Heart right ventricle (tissue), 16 donors: ENCODE measurements around the gene ISM2. TPM values are rescaled to one million over a fixed set of nuclear protein-coding genes. Genes with fewer than 3 reads are reported as not detected.

Experiments
- ATAC-seq, 8 donors: fragments of 200-7000 bp; cut with Tn5 transposase; one replicate each; pipeline ENCODE4 v1.9.1; 2020; ENCODE audit warnings: mild to moderate bottlenecking in 8 of 8, moderate library complexity in 8 of 8, moderate number of reproducible peaks in 1 of 8
- DNase-seq, 2 donors: peaks; one replicate each; pipeline ENCODE4 v3.0.0-alpha.2; 2020
- H3K27ac ChIP-seq, 10 donors: fragments of 200-600 bp; sonication (generic) in 2 of 10; one replicate each; pipeline versions ENCODE4 v1.5.0 to v1.8.0; 2020 to 2022; ENCODE audit warnings: mild to moderate bottlenecking in 3 of 10
- H3K27me3 ChIP-seq, 7 donors: fragments of 200-600 bp; one replicate each; pipeline ENCODE4 v1.8.0; 2021 to 2022; ENCODE audit warnings: mild to moderate bottlenecking in 2 of 7
- H3K36me3 ChIP-seq, 9 donors: fragments of 200-600 bp; sonication (generic) in 1 of 9; one replicate each; pipeline versions ENCODE4 v1.5.0 to v1.8.0; 2020 to 2022; ENCODE audit warnings: mild to moderate bottlenecking in 2 of 9
- H3K4me1 ChIP-seq, 9 donors: fragments of 200-600 bp; sonication (generic) in 1 of 9; one replicate each; pipeline versions ENCODE4 v1.5.0 to v1.8.0; 2020 to 2022; ENCODE audit warnings: mild to moderate bottlenecking in 4 of 9
- H3K4me3 ChIP-seq, 10 donors: fragments of 200-600 bp; sonication (generic) in 2 of 10; one replicate each; pipeline versions ENCODE4 v1.5.0 to v1.8.0; 2020 to 2022; ENCODE audit warnings: mild to moderate bottlenecking in 7 of 10, moderate library complexity in 2 of 10
- H3K9me3 ChIP-seq, 11 donors: fragments of 200-600 bp in 10 of 11; sonication (generic) in 2 of 11; one replicate each; pipeline versions ENCODE4 v1.5.0 to v1.8.0; 2013 to 2022; ENCODE audit warnings: mild to moderate bottlenecking in 2 of 11, control low read depth in 1 of 11, moderate library complexity in 1 of 11
- WGBS, 2 donors: extraction: QIAGEN DNeasy Blood & Tissue Kit; methylation state at CpG; one replicate each; pipeline ENCODE4 v1.1.7; 2013; ENCODE audit warnings: inconsistent platforms in 1 of 2; 5-methylcytosine and 5-hydroxymethylcytosine counted together
- intact Hi-C, 10 donors: fragments of 100-400 bp; cut with DNase I; formaldehyde crosslinking; loops; one replicate each; pipeline versions ENCODE4 v1.11.1 to v1.14.2; 2022
- polyA plus RNA-seq, 2 donors: library from polyadenylated mRNA; stranded (reverse); fragments of 200-250 nt; gene quantifications; one replicate each; pipeline ENCODE4 v1.2.3, GENCODE V29; 2013
- total RNA-seq, 10 donors: library from RNA; stranded (reverse); fragmentation: NEBNext Ultra II Directional in 3 of 10; extraction: Animal tissue kit (Norgen Biotek cat#: 25700) in 3 of 10; gene quantifications; one replicate each; pipeline versions ENCODE4 v1.2.1 to v1.2.4, GENCODE V29; 2021 to 2023
- TF ChIP-seq, protein P1 (sequence below), 9 donors: fragments of 200-600 bp; sonication (generic) in 2 of 9; IDR thresholded peaks; one replicate each; pipeline versions ENCODE4 v1.5.0 to v1.8.0; 2021 to 2022; ENCODE audit warnings: antibody characterized with exemption in 9 of 9, mild to moderate bottlenecking in 5 of 9, moderate library complexity in 1 of 9
- donor health status: Arrhythmogenic right ventricular cardiomyopathy.
- donor health status: ischemic (EF 13 %, LVEDD 7.1; RV severe dilation, severe dysfunction).
- donor health status: healthy with polysubstance abuse.
- donor health status: DM: no; HTN: yes; CAD: no.
- donor health status: DM: no; HTN: no; CAD: no.
- donor health status: ischemic (EF 25% LVEDD 6.9; RV normal size, moderate dysfunction).
- donor health status: ischemic (EF 25% LVEDD 5.7; RV mildly dilated, moderate dysfunction).
- donor health status: healthy.
- donor health status: DM: yes; HTN: yes; CAD: no.
- donor health status: Ischemic cardiomyopathy.
- donor health status: ischemic (EF 35%, LVEDD 5.7; RV mildly dilated, moderate dysfunction).
- donor health status: nonischemic (EF 11% LVEDD 7.7; RV severe dilation, severe dysfunction).
- donor health status: DM: yes; HTN: yes; CAD: no.
- donor health status: PGD.
- donor health status: ischemic (EF 29% LVEDD 5.4; RV normal size, mild dysfunction).
- donor health status: nonischemic (EF 23%, LVEDD 6.1; RV moderate dilation, normal function).

The ISM2 gene
- total and polyA plus RNA-seq, 12 donors = not detected

DNA sequence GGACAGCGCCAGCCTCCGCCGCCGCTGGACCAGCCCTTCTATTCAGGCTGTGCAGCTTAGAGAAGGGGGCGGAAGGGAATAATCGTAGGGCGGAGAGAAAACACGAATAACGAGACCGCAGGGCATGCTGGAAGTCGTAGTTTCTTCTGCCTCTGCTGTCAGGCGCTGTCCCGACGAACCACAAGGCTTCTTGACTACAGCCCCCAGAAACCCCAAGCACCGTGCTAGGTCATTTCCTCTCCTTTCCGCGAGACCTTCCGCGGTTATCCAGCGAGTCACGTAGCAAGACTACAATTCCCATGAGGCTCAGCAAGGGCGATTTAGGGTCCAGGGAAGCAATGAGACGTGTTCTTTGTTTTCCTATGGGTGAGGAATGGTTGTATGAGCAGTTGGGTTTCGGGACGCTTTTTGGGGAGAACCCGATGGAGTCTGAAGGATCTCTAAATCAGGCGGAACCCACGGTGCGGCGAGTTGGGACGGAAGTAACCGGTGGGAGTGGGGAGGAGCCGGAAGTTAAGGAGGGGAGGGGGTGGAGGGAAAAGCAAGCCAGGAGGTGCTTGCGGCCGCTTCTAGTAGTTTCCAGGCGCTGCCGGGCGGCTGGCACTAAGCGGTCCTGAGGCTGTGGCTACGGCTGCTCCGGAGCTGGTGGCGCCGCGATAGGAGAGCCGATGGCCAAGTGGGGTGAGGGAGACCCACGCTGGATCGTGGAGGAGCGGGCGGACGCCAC is 40.9 kb downstream of the ISM2 start, which contains the start of the genes AHSA1 and VIPAS39:
AHSA1 (plus strand) TSS at position 572 of the 727 bp plus-strand sequence; CDS start at position 669, 97 bp downstream.
VIPAS39 (minus strand) TSS at position 80 of the 727 bp plus-strand sequence. CDS start 3,499 bp downstream, outside the sequence.
- peak within 1 kb of the TSS; percentile 77 to 96 (median 90) for H3K27ac ChIP-seq
- H3K4me3 ChIP-seq = peak within 1 kb of the TSS; percentile 75 to 99 (median 95)
- H3K4me1 ChIP-seq = peaks cover 5 to 36% (median 26%) of the 10 kb centered on the region in 9 donors
- peak; percentile 98 to 99 (median 99) for ATAC-seq
- peak; percentile 87 to 98 for DNase-seq
- no peaks in the 10 kb centered on the region for H3K9me3 ChIP-seq
- H3K27me3 ChIP-seq = no peaks in the 10 kb centered on the region
- intact Hi-C loops = loop anchor here in 7 of 10 donors (2.0 to 10.0 kb wide), 11 partner anchors 81 to 247 kb away; partner anchors contain the start of genes GSTZ1 (in 6 of the 7), POMT2 (in 6 of the 7), ALKBH1 (in 5 of the 7) and SLIRP (in 5 of the 7)
- TF ChIP-seq, protein P1, sequence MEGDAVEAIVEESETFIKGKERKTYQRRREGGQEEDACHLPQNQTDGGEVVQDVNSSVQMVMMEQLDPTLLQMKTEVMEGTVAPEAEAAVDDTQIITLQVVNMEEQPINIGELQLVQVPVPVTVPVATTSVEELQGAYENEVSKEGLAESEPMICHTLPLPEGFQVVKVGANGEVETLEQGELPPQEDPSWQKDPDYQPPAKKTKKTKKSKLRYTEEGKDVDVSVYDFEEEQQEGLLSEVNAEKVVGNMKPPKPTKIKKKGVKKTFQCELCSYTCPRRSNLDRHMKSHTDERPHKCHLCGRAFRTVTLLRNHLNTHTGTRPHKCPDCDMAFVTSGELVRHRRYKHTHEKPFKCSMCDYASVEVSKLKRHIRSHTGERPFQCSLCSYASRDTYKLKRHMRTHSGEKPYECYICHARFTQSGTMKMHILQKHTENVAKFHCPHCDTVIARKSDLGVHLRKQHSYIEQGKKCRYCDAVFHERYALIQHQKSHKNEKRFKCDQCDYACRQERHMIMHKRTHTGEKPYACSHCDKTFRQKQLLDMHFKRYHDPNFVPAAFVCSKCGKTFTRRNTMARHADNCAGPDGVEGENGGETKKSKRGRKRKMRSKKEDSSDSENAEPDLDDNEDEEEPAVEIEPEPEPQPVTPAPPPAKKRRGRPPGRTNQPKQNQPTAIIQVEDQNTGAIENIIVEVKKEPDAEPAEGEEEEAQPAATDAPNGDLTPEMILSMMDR (IDR thresholded peaks at IDR 0.05) = no peak
- H3K36me3 ChIP-seq = peaks cover 0 to 48% (median 23%) of the 10 kb centered on the region in 9 donors
- 0 to 1% methylated on average over 50 of the region's 50 CpGs for WGBS, 2 donors

DNA sequence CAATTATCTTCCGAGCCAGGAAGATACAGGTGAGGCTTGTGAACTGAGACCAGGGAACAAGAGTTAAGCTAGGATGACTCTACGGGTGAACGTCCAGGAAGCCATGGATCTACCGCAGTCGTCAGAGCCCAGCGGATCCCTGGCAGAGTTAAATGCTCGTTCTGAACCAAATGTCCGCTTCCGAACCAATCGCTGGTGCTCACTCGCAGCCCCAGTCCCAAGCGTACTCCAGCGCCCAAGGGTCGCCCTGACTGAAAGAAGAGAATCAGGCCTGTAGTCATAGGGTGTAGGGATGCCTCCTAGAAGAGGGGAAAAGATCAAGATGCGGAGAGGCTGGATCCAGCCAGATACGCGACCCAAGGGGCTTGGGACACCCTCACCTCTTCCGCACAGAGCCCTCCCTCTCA is 41.5 kb downstream of the ISM2 start:
- TF ChIP-seq, protein P1 (IDR thresholded peaks at IDR 0.05) = no peak
- Histone ChIP-seq H3K4me1 (peaks cover 5 to 36% (median 26%) of the 10 kb centered on the region in 9 donors), H3K36me3 (peaks cover 0 to 48% (median 18%) of the 10 kb centered on the region in 9 donors), H3K27ac (peak overlapping the region; percentile 77 to 96 (median 90)), H3K4me3 (peak overlapping the region; percentile 75 to 99 (median 95)), H3K27me3 (no peaks in the 10 kb centered on the region), H3K9me3 (no peaks in the 10 kb centered on the region)
- 0 to 1% methylated on average over 18 of the region's 18 CpGs for WGBS, 2 donors
- no peak for DNase-seq
- ATAC-seq = peak in 5 of 8 donors; percentile 0 to 11 (median 1)
- intact Hi-C loops = loop anchor here in 7 of 10 donors (2.0 to 10.0 kb wide), 10 partner anchors 80 to 248 kb away; partner anchors contain the start of genes GSTZ1 (in 6 of the 7), POMT2 (in 6 of the 7), ALKBH1 (in 5 of the 7) and SLIRP (in 5 of the 7)

DNA sequence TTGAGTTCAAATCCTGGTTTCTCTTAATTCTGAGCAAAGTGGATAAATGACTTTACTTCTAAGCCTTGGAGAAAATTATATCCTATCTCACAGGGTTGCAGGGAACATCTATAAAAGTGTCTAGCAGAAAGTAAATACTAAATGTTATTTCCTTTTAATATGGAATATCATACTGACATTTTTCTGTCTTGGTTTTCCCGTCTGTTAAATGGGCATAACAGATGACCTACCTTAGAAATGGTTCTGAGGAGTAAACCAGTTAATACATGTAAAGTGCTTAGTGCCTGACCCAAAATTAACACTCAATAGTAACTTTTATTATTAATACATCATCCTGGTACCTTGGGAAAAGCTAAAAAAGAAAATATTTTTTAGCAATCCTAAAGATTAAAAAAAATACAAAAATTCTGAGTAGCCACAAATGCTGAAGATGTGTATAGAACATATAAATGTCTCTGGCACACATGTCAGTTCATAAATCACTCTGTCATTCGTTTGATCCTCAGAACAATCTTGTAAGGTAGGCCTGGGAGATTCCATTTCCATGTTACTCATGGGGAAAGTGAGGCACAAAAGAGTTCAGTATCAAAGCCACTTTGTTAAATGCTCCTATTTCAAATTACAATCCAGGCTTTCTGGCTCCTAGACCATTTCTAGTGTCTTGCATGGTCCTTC is 42.5 kb downstream of the ISM2 start:
- DNase-seq (no peak), ATAC-seq (no peak)
- 84 to 85% methylated on average over 2 of the region's 2 CpGs for WGBS, 2 donors
- Histone ChIP-seq H3K27ac (peak overlapping the region in 1 of 10 donors; percentile 96), H3K27me3 (no peaks in the 10 kb centered on the region), H3K4me3 (peak overlapping the region in 7 of 10 donors; percentile 75 to 99 (median 95)), H3K4me1 (peaks cover 5 to 36% (median 26%) of the 10 kb centered on the region in 9 donors), H3K9me3 (no peaks in the 10 kb centered on the region), H3K36me3 (peaks cover 0 to 48% (median 24%) of the 10 kb centered on the region in 9 donors)
- TF ChIP-seq, protein P1 (IDR thresholded peaks at IDR 0.05) = no peak
- intact Hi-C loops = loop anchor here in 7 of 10 donors (2.0 to 10.0 kb wide), 10 partner anchors 79 to 249 kb away; partner anchors contain the start of genes GSTZ1 (in 6 of the 7), POMT2 (in 6 of the 7), ALKBH1 (in 5 of the 7) and SLIRP (in 5 of the 7)

DNA sequence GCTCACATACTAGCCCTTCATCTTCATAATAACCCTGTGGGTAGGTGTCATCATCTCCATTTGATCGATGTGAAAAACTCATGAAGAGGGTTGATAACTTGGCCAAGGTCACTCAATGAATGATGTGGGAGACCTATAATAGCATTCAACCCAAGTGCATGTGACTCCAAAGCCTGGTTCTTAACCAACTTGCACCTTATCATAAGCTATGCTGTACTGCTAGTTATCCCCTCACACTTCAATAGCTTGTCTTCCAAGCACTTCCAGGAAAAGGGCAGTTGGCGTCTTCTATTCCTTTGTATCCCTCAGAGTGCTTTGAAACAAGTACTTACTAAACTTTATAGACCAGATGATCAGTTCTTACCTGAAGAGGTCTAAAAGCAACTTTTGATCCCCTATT is 56.4 kb downstream of the ISM2 start:
- no peak overlapping the region for H3K4me3 ChIP-seq
- TF ChIP-seq, protein P1 (IDR thresholded peaks at IDR 0.05) = no peak
- ATAC-seq = peak in 7 of 8 donors; percentile 74 to 94 (median 87)

More for the DNA sequence above, 56.4 kb downstream of the ISM2 start:
- DNase-seq = peak in 1 of 2 donors; percentile 20
- Histone ChIP-seq H3K27ac (peak overlapping the region in 4 of 10 donors; percentile 21 to 61 (median 42)), H3K9me3 (no peaks in the 10 kb centered on the region), H3K36me3 (peaks cover 0 to 100% (median 48%) of the 10 kb centered on the region in 9 donors), H3K27me3 (no peaks in the 10 kb centered on the region), H3K4me1 (peaks cover 0 to 15% (median 0%) of the 10 kb centered on the region in 9 donors)
- 57 to 76% methylated on average over 2 of the region's 2 CpGs for WGBS, 2 donors
- intact Hi-C loops = no loop called here
